ENCODE data around the gene ZNF483. TPM values are rescaled to one million over a fixed set of nuclear protein-coding genes. Genes with fewer than 3 reads are reported as not detected.

The ZNF483 gene
- total and polyA plus RNA-seq, 9 of the 15 experiments (the other 6 are each of a cell fraction or from before 2014, with no cell fraction given) = 0.04 to 1.0 (median 0.38) TPM

DNA sequence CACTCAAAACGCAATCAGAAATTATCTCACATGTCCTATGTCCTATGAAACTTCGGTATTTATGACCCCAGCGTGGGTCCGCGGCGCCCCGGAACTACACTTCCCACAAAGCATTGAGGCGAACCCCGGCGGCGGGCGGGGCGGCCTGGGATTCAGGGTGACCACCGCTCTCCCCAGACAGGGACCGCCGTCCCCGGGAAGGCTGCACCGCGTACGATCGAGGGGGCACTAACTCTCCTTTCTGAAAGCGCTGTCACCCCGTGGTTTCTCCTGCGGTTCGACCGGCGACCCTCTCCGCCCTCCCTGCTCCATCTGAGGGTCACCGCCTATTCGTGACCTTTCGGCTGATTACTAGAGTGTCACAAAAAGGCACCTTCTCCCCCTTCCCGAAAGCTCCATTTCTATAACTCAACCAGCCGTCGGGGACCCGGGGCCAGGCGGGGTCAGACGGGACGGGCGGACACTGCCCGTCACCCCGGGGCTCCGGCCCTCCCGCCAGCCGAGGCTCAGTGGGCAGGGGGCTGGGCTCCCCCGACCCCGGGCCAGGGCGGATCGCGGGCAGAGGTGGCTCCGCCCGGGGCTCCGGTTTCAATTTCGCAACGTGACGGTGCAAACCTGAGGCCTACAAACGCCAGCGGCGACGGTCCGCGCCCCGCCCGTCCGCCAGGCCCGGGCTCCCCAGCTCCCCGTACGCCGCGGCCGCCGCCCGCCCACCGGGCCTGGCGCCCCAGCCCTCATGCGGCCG, 42.1 kb upstream of the ZNF483 start (continued):
- no peak for TF ChIP-seq BRCA1 (IDR thresholded peaks at IDR 0.05)
- TF ChIP-seq BRCA1 (CRISPR knock-in tag; IDR thresholded peaks at IDR 0.05) = no peak
- TF ChIP-seq, protein P1, sequence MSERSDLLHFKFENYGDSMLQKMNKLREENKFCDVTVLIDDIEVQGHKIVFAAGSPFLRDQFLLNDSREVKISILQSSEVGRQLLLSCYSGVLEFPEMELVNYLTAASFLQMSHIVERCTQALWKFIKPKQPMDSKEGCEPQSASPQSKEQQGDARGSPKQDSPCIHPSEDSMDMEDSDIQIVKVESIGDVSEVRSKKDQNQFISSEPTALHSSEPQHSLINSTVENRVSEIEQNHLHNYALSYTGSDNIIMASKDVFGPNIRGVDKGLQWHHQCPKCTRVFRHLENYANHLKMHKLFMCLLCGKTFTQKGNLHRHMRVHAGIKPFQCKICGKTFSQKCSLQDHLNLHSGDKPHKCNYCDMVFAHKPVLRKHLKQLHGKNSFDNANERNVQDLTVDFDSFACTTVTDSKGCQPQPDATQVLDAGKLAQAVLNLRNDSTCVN (CRISPR knock-in tag; IDR thresholded peaks at IDR 0.05) = no peak; the same call in 1 of the 2 replicates
- peak; percentile 28; the same call in 1 of the 2 replicates for TF ChIP-seq ESRRA (IDR thresholded peaks at IDR 0.05; ENCODE audit: borderline replicate concordance, low read depth)
- no peak for TF ChIP-seq ZSCAN32 (CRISPR knock-in tag; IDR thresholded peaks at IDR 0.05)
- TF ChIP-seq BRD4 (IDR thresholded peaks at IDR 0.05) = no peak
- TF ChIP-seq ZNF140 (CRISPR knock-in tag; IDR thresholded peaks at IDR 0.05) = no peak
- TF ChIP-seq, protein P2, sequence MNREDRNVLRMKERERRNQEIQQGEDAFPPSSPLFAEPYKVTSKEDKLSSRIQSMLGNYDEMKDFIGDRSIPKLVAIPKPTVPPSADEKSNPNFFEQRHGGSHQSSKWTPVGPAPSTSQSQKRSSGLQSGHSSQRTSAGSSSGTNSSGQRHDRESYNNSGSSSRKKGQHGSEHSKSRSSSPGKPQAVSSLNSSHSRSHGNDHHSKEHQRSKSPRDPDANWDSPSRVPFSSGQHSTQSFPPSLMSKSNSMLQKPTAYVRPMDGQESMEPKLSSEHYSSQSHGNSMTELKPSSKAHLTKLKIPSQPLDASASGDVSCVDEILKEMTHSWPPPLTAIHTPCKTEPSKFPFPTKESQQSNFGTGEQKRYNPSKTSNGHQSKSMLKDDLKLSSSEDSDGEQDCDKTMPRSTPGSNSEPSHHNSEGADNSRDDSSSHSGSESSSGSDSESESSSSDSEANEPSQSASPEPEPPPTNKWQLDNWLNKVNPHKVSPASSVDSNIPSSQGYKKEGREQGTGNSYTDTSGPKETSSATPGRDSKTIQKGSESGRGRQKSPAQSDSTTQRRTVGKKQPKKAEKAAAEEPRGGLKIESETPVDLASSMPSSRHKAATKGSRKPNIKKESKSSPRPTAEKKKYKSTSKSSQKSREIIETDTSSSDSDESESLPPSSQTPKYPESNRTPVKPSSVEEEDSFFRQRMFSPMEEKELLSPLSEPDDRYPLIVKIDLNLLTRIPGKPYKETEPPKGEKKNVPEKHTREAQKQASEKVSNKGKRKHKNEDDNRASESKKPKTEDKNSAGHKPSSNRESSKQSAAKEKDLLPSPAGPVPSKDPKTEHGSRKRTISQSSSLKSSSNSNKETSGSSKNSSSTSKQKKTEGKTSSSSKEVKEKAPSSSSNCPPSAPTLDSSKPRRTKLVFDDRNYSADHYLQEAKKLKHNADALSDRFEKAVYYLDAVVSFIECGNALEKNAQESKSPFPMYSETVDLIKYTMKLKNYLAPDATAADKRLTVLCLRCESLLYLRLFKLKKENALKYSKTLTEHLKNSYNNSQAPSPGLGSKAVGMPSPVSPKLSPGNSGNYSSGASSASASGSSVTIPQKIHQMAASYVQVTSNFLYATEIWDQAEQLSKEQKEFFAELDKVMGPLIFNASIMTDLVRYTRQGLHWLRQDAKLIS (CRISPR knock-in tag; IDR thresholded peaks at IDR 0.05) = peak; percentile 67; the same call in 1 of the 2 replicates
- TF ChIP-seq NR4A1 (CRISPR knock-in tag; IDR thresholded peaks at IDR 0.05) = no peak
- no peak for TF ChIP-seq NR4A1 (tag; IDR thresholded peaks at IDR 0.05)
- no peak for TF ChIP-seq MCM3 (IDR thresholded peaks at IDR 0.05)
- TF ChIP-seq HIVEP1 (CRISPR knock-in tag; IDR thresholded peaks at IDR 0.05) = no peak
- peak; percentile 84 for TF ChIP-seq POLR2A (conservative IDR thresholded peaks at IDR 0.05)
- no peak for TF ChIP-seq NFE2L1 (tag; IDR thresholded peaks at IDR 0.05; ENCODE audit: borderline replicate concordance, low read depth)
- TF ChIP-seq GATAD2B (IDR thresholded peaks at IDR 0.05; ENCODE audit: borderline replicate concordance) = no peak
- TF ChIP-seq LEF1 (IDR thresholded peaks at IDR 0.05) = no peak
- no peak for TF ChIP-seq ZNF589 (CRISPR knock-in tag; IDR thresholded peaks at IDR 0.05; ENCODE audit: low read depth)
- TF ChIP-seq, protein P3, sequence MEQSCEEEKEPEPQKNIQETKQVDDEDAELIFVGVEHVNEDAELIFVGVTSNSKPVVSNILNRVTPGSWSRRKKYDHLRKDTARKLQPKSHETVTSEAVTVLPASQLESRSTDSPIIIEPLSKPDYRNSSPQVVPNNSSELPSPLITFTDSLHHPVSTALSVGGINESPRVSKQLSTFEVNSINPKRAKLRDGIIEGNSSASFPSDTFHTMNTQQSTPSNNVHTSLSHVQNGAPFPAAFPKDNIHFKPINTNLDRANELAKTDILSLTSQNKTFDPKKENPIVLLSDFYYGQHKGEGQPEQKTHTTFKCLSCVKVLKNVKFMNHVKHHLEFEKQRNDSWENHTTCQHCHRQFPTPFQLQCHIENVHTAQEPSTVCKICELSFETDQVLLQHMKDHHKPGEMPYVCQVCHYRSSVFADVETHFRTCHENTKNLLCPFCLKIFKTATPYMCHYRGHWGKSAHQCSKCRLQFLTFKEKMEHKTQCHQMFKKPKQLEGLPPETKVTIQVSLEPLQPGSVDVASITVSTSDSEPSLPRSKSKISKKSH (CRISPR knock-in tag; IDR thresholded peaks at IDR 0.05) = no peak
- peak; percentile 65 to 86 for TF ChIP-seq MAZ (CRISPR knock-in tag; conservative IDR thresholded peaks at IDR 0.05 in 1 of 2, IDR thresholded peaks at IDR 0.05 in 1 of 2)
- no peak for TF ChIP-seq NCOA4 (IDR thresholded peaks at IDR 0.05; ENCODE audit: partially characterized antibody)
- TF ChIP-seq ZNF584 (CRISPR knock-in tag; IDR thresholded peaks at IDR 0.05; ENCODE audit: low read depth) = no peak
- TF ChIP-seq ZNF165 (CRISPR knock-in tag; IDR thresholded peaks at IDR 0.05; ENCODE audit: borderline replicate concordance) = no peak
- no peak for TF ChIP-seq CBX5 (IDR thresholded peaks at IDR 0.05; ENCODE audit: borderline replicate concordance, low read depth)

Measured in K562 (cell line).